ENCODE data around the gene IER3. TPM values are rescaled to one million over a fixed set of nuclear protein-coding genes. Genes with fewer than 3 reads are reported as not detected.

IER3 gene
- total and polyA plus RNA-seq, 9 of the 15 experiments (the other 6 are each of a cell fraction or from before 2014, with no cell fraction given) = 1.5 to 30.0 (median 11.5) TPM

- TF ChIP-seq MEF2A (IDR thresholded peaks at IDR 0.05; ENCODE audit: control insufficient read depth, low read depth, low read length) (no peak), KLF16 (IDR thresholded peaks at IDR 0.05) (no peak), PTBP1 (IDR thresholded peaks at IDR 0.05; ENCODE audit: low read depth, low read length) (0 out of 2 replicates have a peak, but pooled peaks have one; percentile 32), ELK1 (CRISPR knock-in tag; IDR thresholded peaks at IDR 0.05) (no peak), VEZF1 (CRISPR knock-in tag; IDR thresholded peaks at IDR 0.05) (peak; percentile 31; the same call in 1 of the 2 replicates), AFF1 (IDR thresholded peaks at IDR 0.05; ENCODE audit: low read depth in 1 of 2, partially characterized antibody in 2 of 2) (no peak), KDM2B (CRISPR knock-in tag; IDR thresholded peaks at IDR 0.05) (no peak), SIRT6 (IDR thresholded peaks at IDR 0.05; ENCODE audit: low read depth, low read length) (peak; percentile 95), POLR2G (IDR thresholded peaks at IDR 0.05; ENCODE audit: low read depth, low read length) (peak; percentile 71), ATF7 (IDR thresholded peaks at IDR 0.05) (no peak), IFI16 (CRISPR knock-in tag; IDR thresholded peaks at IDR 0.05) (no peak), ZNF668 (CRISPR knock-in tag; IDR thresholded peaks at IDR 0.05) (no peak), SMARCC2 (IDR thresholded peaks at IDR 0.05; ENCODE audit: low read depth) (no peak), RBM22 (IDR thresholded peaks at IDR 0.05; ENCODE audit: low read depth, low read length, poor library complexity, severe bottlenecking) (no peak), ID3 (CRISPR knock-in tag; IDR thresholded peaks at IDR 0.05) (no peak), ID3 (tag; IDR thresholded peaks at IDR 0.05) (no peak)
These were observed 18.4 kb downstream of the IER3 start (continued) for GRCh38 chr6:30725713-30726505.
